Measurements from ENCODE around the gene PRPF40A.

PRPF40A gene

DNA sequence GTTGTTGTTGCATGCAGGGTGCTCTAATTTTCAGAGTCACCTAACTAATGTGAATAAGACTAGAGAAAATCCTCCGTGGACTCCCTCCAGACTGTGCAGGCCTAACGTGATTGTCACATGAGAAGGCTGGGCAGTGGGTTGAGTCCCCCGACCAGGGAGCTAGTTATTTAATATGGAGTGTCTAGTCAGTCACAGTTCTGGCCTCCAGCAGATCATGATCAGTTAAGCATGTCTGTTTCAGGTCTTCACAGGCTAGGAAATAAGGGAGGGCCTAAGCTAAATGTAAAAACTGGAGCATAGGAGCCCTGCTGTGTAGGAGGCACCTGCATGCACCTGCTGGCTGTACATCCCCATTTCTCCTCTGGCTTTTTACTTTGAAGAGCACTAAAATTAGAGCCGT lies 86.8 kb downstream of the PRPF40A start:
- Histone ChIP-seq H3K4me1 (peaks cover 0 to 8% (median 0%) of the 10 kb centered on the region in 4 donors), H3K9me3 (no peaks in the 10 kb centered on the region), H3K27ac (no peak overlapping the region), H3K4me3 (no peak overlapping the region), H3K36me3 (peaks cover 32 to 53% (median 49%) of the 10 kb centered on the region in 3 donors), H3K27me3 (no peaks in the 10 kb centered on the region)
- no peak for DNase-seq
- intact Hi-C loops (cut with DNase I; ENCODE audit: low total_unique reads): no loop called here
- TF ChIP-seq, protein P1, sequence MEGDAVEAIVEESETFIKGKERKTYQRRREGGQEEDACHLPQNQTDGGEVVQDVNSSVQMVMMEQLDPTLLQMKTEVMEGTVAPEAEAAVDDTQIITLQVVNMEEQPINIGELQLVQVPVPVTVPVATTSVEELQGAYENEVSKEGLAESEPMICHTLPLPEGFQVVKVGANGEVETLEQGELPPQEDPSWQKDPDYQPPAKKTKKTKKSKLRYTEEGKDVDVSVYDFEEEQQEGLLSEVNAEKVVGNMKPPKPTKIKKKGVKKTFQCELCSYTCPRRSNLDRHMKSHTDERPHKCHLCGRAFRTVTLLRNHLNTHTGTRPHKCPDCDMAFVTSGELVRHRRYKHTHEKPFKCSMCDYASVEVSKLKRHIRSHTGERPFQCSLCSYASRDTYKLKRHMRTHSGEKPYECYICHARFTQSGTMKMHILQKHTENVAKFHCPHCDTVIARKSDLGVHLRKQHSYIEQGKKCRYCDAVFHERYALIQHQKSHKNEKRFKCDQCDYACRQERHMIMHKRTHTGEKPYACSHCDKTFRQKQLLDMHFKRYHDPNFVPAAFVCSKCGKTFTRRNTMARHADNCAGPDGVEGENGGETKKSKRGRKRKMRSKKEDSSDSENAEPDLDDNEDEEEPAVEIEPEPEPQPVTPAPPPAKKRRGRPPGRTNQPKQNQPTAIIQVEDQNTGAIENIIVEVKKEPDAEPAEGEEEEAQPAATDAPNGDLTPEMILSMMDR (IDR thresholded peaks at IDR 0.05): no peak

DNA sequence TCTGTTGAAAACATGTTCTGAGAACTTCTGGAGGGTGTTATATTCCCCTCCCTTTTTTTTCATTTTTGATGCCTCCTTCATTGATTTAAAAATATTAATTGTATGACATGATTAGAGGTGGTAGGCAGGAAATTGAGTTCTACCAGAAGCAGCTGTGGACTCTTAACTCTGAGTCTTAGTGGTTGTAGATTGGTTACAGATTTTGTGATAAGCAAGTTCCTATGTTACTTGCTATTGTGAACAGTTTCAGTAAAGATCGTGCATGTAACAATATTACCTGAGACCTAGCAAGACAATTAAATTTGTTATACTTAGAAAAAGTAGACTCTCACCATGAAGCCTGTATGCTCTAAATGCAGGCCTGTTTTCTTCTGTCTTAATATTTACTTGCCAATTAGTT lies 88.1 kb downstream of the PRPF40A start:
- intact Hi-C loops (cut with DNase I; ENCODE audit: low total_unique reads): loop anchor here (10.0 kb wide), 1 partner anchor 294 kb away; the partner anchor contains the start of gene FMNL2
- Histone ChIP-seq H3K9me3 (no peaks in the 10 kb centered on the region), H3K4me1 (peaks cover 0 to 8% (median 0%) of the 10 kb centered on the region in 4 donors), H3K36me3 (peaks cover 32 to 53% (median 46%) of the 10 kb centered on the region in 3 donors), H3K27ac (no peak overlapping the region), H3K27me3 (no peaks in the 10 kb centered on the region), H3K4me3 (no peak overlapping the region)
- TF ChIP-seq, protein P1 (IDR thresholded peaks at IDR 0.05): no peak
- no peak for DNase-seq

GRCh38 chr2:152627351-152627957 lies 89.8 kb downstream of the PRPF40A start:
- intact Hi-C loops (cut with DNase I; ENCODE audit: low total_unique reads): loop anchor here (10.0 kb wide), 1 partner anchor 293 kb away; the partner anchor contains the start of gene FMNL2
- H3K9me3 ChIP-seq: no peaks in the 10 kb centered on the region
- peaks cover 0 to 8% (median 0%) of the 10 kb centered on the region in 4 donors for H3K4me1 ChIP-seq
- peaks cover 22 to 36% (median 30%) of the 10 kb centered on the region in 3 donors for H3K36me3 ChIP-seq
- no peak overlapping the region for H3K4me3 ChIP-seq
- peak overlapping the region in 1 of 2 donors; percentile 30 for H3K27ac ChIP-seq
- DNase-seq: no peak
- TF ChIP-seq, protein P1 (IDR thresholded peaks at IDR 0.05): peak; percentile 59 to 61
- H3K27me3 ChIP-seq: no peaks in the 10 kb centered on the region

GRCh38 chr2:152626911-152627339 lies 90.3 kb downstream of the PRPF40A start:
- Histone ChIP-seq H3K4me1 (peaks cover 0 to 11% (median 1%) of the 10 kb centered on the region in 4 donors), H3K36me3 (peaks cover 17 to 31% (median 25%) of the 10 kb centered on the region in 3 donors), H3K27ac (peak overlapping the region in 1 of 2 donors; percentile 30), H3K9me3 (no peaks in the 10 kb centered on the region), H3K4me3 (no peak overlapping the region), H3K27me3 (no peaks in the 10 kb centered on the region)
- TF ChIP-seq, protein P1 (IDR thresholded peaks at IDR 0.05): no peak
- intact Hi-C loops (cut with DNase I; ENCODE audit: low total_unique reads): loop anchor here (10.0 kb wide), 1 partner anchor 292 kb away; the partner anchor contains the start of gene FMNL2
- DNase-seq: no peak

DNA sequence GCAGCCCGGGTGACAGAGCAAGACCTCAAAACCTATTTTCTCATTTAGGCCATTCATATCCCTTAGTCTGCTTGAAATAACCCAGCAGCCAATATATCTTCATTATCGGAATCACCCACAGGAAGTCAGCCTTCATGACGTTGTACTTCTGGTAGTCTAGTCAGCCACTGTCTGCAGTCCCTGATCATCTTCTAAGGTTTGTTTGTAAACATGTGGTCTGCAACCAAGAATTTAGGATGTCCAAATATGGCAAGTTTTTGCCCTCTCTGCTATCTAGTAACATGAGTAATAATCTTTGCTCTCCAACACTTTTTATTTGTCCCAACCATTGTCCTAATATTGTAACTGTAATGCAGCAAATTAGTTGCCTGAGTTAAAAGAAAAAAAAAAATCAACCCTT lies 92.5 kb downstream of the PRPF40A start:
- TF ChIP-seq, protein P1 (IDR thresholded peaks at IDR 0.05): no peak
- Histone ChIP-seq H3K27ac (no peak overlapping the region), H3K4me3 (no peak overlapping the region), H3K4me1 (peaks cover 0 to 13% (median 3%) of the 10 kb centered on the region in 4 donors), H3K9me3 (no peaks in the 10 kb centered on the region), H3K27me3 (no peaks in the 10 kb centered on the region), H3K36me3 (peaks cover 9 to 32% (median 28%) of the 10 kb centered on the region in 3 donors)
- no peak for DNase-seq
- intact Hi-C loops (cut with DNase I; ENCODE audit: low total_unique reads): loop anchor here (10.0 kb wide), 1 partner anchor 290 kb away; the partner anchor contains the start of gene FMNL2

All from tibial artery (tissue), 4 donors.